Adrenal gland (tissue), 12 donors: ENCODE data around the gene CDK4. TPM values are rescaled to one million over a fixed set of nuclear protein-coding genes. Genes with fewer than 3 reads are reported as not detected.

ENCODE experiments used
- DNase-seq, 7 donors: peaks; one replicate each; pipeline ENCODE4 v3.0.0-alpha.2; 2019 to 2020
- H3K27ac ChIP-seq, 5 donors: fragments of 200-600 bp; sonication (generic) in 4 of 5; 1 replicate in 3 of 5; 2 replicates in 2 of 5; pipeline versions ENCODE4 v1.5.1 to v1.8.0; 2016 to 2020; ENCODE audit warnings: mild to moderate bottlenecking in 1 of 5
- H3K27me3 ChIP-seq: fragments of 200-600 bp; 2 replicates; pipeline ENCODE4 v1.8.0; 2021
- H3K36me3 ChIP-seq, 2 donors: fragments of 200-600 bp; replicated peaks in 1 of 2; 1 replicate in 1 of 2; 2 replicates in 1 of 2; pipeline versions ENCODE4 v1.5.1 to v1.8.0; 2018 to 2022
- H3K4me1 ChIP-seq, 2 donors: fragments of 200-600 bp; replicated peaks in 1 of 2; 1 replicate in 1 of 2; 2 replicates in 1 of 2; pipeline versions ENCODE4 v1.5.1 to v1.8.0; 2018 to 2021
- H3K4me3 ChIP-seq, 4 donors: fragments of 200-600 bp; sonication (generic) in 3 of 4; one replicate each; pipeline ENCODE4 v1.5.1; 2016 to 2018
- H3K9me3 ChIP-seq, 3 donors: fragments of 200-600 bp; sonication (generic) in 1 of 3; replicated peaks in 1 of 3; 1 replicate in 2 of 3; 2 replicates in 1 of 3; pipeline versions ENCODE4 v1.5.1 to v1.8.0; 2016 to 2021
- CTCF ChIP-seq, 6 experiments: fragments of 450-650 bp in 4 of 6; fragments of 200-600 bp in 2 of 6; sonication (generic) in 1 of 6; IDR thresholded peaks; 1 replicate in 5 of 6; 2 replicates in 1 of 6; pipeline versions ENCODE4 v1.5.1 to v1.8.0; 2016 to 2021; ENCODE audit warnings: antibody characterized with exemption in 6 of 6, mild to moderate bottlenecking in 2 of 6, moderate library complexity in 1 of 6
- POLR2A ChIP-seq, 2 donors: fragments of 450-650 bp; IDR thresholded peaks; one replicate each; pipeline ENCODE4 v1.6.1; 2017; ENCODE audit warnings: antibody characterized with exemption in 2 of 2, mild to moderate bottlenecking in 2 of 2, moderate library complexity in 1 of 2
- WGBS, 4 donors: extraction: QIAGEN DNeasy Blood & Tissue Kit in 2 of 4; methylation state at CpG; one replicate each; pipeline versions ENCODE4 v1.1.5 to v1.1.7; 2013 to 2017; 5-methylcytosine and 5-hydroxymethylcytosine counted together
- intact Hi-C, 2 donors: fragments of 100-400 bp; cut with DNase I; formaldehyde crosslinking; loops; one replicate each; pipeline versions ENCODE4 v1.14.1 to v1.15.0; 2022 to 2023
- polyA plus RNA-seq, 3 donors: library from polyadenylated mRNA; stranded (reverse); fragments of 200-250 nt in 2 of 3; fragments of 350-450 nt in 1 of 3; fragmentation: Illumina TruSeq in 1 of 3; extraction: RNeasy Lipid Tissue Mini Kit (QIAGEN cat#74804) in 1 of 3; gene quantifications; one replicate each; pipeline ENCODE4 v1.2.3, GENCODE V29; 2013 to 2014
- total RNA-seq, 9 donors: library from RNA; depleted of rRNA in 4 of 9; stranded (reverse); fragments of >200 nt in 4 of 9; fragments of 120-200 nt in 1 of 9; fragmentation: NEBNext Ultra II Directional in 1 of 9; extraction: Animal tissue kit (Norgen Biotek cat#: 25700) in 1 of 9; gene quantifications; one replicate each; pipeline versions ENCODE4 v1.1.0 to v1.2.4, GENCODE V29; 2013 to 2023
- donor health status: healthy with polysubstance abuse.
- donor health status: Bipolar disorder and iron deficiency.
- donor health status: DM: yes; HTN: yes; CAD: no.
- donor health status: DM: no; HTN: no; CAD: no.
- donor health status: DM: no; HTN: no; CAD: no.
- donor health status: DM: yes; HTN: yes; CAD: no.

The CDK4 gene
- total and polyA plus RNA-seq, 12 donors = 46.8 to 197 (median 139) TPM

GRCh38 chr12:57744194-57744776 lies 7.8 kb downstream of the CDK4 start:
- peak overlapping the region in 4 of 5 donors; percentile 85 to 99 (median 97) for H3K27ac ChIP-seq
- intact Hi-C loops = no loop called here
- no peaks in the 10 kb centered on the region for H3K9me3 ChIP-seq
- H3K4me1 ChIP-seq = peaks cover 7 to 10% of the 10 kb centered on the region in 2 donors
- H3K27me3 ChIP-seq = peaks cover 11% of the 10 kb centered on the region
- no peak for TF ChIP-seq CTCF (IDR thresholded peaks at IDR 0.05)
- peak; percentile 73 to 90 (median 80) for DNase-seq
- peak overlapping the region in 2 of 4 donors; percentile 91 to 99 for H3K4me3 ChIP-seq
- H3K36me3 ChIP-seq = peaks cover 0 to 30% of the 10 kb centered on the region in 2 donors
- 8 to 12% (median 11%) methylated on average over 11 to 21 of the region's 21 CpGs for WGBS, 4 donors

- H3K9me3 ChIP-seq = no peaks in the 10 kb centered on the region
- H3K27me3 ChIP-seq = peaks cover 11% of the 10 kb centered on the region
- no peak for DNase-seq
- intact Hi-C loops = no loop called here
- H3K4me1 ChIP-seq = peaks cover 7 to 10% of the 10 kb centered on the region in 2 donors
- H3K36me3 ChIP-seq = peaks cover 0 to 25% of the 10 kb centered on the region in 2 donors
- WGBS, 4 donors = 83 to 92% (median 88%) methylated on average over 2 of the region's 2 CpGs
- H3K27ac ChIP-seq = no peak overlapping the region
- TF ChIP-seq CTCF (IDR thresholded peaks at IDR 0.05) = no peak
- TF ChIP-seq POLR2A (IDR thresholded peaks at IDR 0.05) = no peak
- no peak overlapping the region for H3K4me3 ChIP-seq
Observed at GRCh38 chr12:57743769-57744168, 8.3 kb downstream of the CDK4 start.

GRCh38 chr12:57741844-57742738 lies 10.0 kb downstream of the CDK4 start:
- Histone ChIP-seq H3K4me1 (peaks cover 20 to 23% of the 10 kb centered on the region in 2 donors), H3K9me3 (no peaks in the 10 kb centered on the region), H3K36me3 (peaks cover 0 to 8% of the 10 kb centered on the region in 2 donors), H3K27ac (peak overlapping the region in 1 of 5 donors; percentile 48), H3K4me3 (peak overlapping the region in 1 of 4 donors; percentile 4), H3K27me3 (peaks cover 24% of the 10 kb centered on the region)
- intact Hi-C loops = no loop called here
- TF ChIP-seq CTCF (IDR thresholded peaks at IDR 0.05) (peak in 1 of 6 experiments; percentile 2), POLR2A (IDR thresholded peaks at IDR 0.05) (no peak)
- 42 to 46% (median 45%) methylated on average over 7 to 14 of the region's 14 CpGs for WGBS, 4 donors
- DNase-seq = no peak

- DNase-seq = no peak
- H3K4me3 ChIP-seq = peak overlapping the region in 1 of 4 donors; percentile 4
- no peaks in the 10 kb centered on the region for H3K9me3 ChIP-seq
- WGBS, 4 donors = 50 to 71% (median 56%) methylated on average over 1 of the region's 1 CpG
- TF ChIP-seq POLR2A (IDR thresholded peaks at IDR 0.05) (no peak), CTCF (IDR thresholded peaks at IDR 0.05) (no peak)
- peaks cover 0 to 1% of the 10 kb centered on the region in 2 donors for H3K36me3 ChIP-seq
- intact Hi-C loops = no loop called here
- H3K4me1 ChIP-seq = peaks cover 21 to 29% of the 10 kb centered on the region in 2 donors
- H3K27me3 ChIP-seq = peaks cover 30% of the 10 kb centered on the region
- no peak overlapping the region for H3K27ac ChIP-seq
Observed at GRCh38 chr12:57741413-57741789, 10.7 kb downstream of the CDK4 start.
